ENCODE measurements around the gene ENPP1.

ENPP1 gene

GRCh38 chr6:131802347-131802746 lies 5.5 kb upstream of the ENPP1 start:
- TF ChIP-seq, protein P1, sequence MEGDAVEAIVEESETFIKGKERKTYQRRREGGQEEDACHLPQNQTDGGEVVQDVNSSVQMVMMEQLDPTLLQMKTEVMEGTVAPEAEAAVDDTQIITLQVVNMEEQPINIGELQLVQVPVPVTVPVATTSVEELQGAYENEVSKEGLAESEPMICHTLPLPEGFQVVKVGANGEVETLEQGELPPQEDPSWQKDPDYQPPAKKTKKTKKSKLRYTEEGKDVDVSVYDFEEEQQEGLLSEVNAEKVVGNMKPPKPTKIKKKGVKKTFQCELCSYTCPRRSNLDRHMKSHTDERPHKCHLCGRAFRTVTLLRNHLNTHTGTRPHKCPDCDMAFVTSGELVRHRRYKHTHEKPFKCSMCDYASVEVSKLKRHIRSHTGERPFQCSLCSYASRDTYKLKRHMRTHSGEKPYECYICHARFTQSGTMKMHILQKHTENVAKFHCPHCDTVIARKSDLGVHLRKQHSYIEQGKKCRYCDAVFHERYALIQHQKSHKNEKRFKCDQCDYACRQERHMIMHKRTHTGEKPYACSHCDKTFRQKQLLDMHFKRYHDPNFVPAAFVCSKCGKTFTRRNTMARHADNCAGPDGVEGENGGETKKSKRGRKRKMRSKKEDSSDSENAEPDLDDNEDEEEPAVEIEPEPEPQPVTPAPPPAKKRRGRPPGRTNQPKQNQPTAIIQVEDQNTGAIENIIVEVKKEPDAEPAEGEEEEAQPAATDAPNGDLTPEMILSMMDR (IDR thresholded peaks at IDR 0.05; ENCODE audit: low read depth, low read length) = no peak
- no peak for DNase-seq (ENCODE audit: extremely low read depth, low read depth)

GRCh38 chr6:131803007-131803769 lies 4.6 kb upstream of the ENPP1 start:
- DNase-seq (ENCODE audit: extremely low read depth, low read depth) = no peak
- TF ChIP-seq, protein P1 (IDR thresholded peaks at IDR 0.05; ENCODE audit: low read depth, low read length) = no peak

DNA sequence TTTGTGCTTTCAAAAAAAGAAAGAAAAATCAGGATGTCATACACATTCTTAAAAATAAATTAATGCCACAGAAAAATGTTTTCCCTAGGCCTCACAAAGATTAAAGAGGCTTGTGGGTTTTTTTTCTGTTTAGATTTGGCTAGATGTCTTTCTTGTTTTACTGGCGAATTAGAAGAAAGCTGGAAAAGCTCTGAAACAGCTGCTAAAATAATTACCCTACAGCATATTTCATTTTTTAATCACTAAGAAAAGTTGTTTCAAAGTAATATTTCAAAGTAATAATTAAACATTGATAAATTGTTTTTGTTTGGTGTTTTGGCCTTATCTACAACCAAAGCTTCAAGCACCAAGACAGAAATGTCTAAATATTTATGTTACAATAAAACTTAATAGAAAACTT lies 3.7 kb upstream of the ENPP1 start:
- TF ChIP-seq, protein P1 (IDR thresholded peaks at IDR 0.05; ENCODE audit: low read depth, low read length) = no peak
- DNase-seq (ENCODE audit: extremely low read depth, low read depth) = no peak

GRCh38 chr6:131807321-131807643 lies 538 bp upstream of the ENPP1 start:
- no peak for DNase-seq (ENCODE audit: extremely low read depth, low read depth)
- TF ChIP-seq, protein P1 (IDR thresholded peaks at IDR 0.05; ENCODE audit: low read depth, low read length) = no peak

DNA sequence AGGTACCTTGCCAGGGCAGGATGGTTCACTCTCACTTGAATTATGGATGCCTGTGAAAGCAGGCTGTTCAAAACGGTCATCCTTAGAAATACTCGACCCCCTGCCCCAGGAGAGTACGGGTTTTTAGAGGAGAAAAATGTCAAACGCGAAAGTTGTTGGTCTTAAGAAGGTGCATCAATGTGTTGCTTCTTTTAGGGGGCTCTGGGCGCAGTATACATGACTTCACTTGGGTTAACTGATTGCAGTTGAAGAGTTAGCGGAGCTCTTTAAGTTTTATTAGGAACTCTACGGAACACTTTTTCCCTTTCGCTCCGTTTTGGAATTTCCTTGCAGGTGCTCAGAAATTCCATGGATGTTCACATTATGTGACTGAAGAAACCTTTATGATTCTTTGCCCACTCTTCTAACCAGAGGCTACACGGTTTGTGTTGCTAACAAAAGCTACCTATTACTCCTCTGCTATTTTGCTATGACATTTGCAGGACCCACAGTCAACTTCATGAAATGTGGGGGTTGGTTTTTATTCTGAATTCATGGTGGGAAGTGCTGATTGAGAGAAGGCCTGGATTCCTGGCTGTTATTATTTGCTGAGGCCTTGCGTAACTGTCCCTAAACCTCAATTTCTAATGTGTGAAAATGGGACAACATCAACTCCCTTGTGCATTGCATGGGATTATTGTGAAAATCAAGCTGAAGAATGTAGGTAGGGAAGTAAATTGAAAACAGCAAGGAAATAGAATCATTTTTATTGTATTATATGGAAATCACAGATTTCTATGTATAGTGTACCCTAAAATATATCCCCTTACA lies 845 bp downstream of the ENPP1 start:
- TF ChIP-seq, protein P1 (IDR thresholded peaks at IDR 0.05; ENCODE audit: low read depth, low read length) = no peak
- no peak for DNase-seq (ENCODE audit: extremely low read depth, low read depth)

- no peak for DNase-seq (ENCODE audit: extremely low read depth, low read depth)
- TF ChIP-seq, protein P1 (IDR thresholded peaks at IDR 0.05; ENCODE audit: low read depth, low read length) = no peak
Measured at GRCh38 chr6:131811500-131811899, 3.7 kb downstream of the ENPP1 start.

DNA sequence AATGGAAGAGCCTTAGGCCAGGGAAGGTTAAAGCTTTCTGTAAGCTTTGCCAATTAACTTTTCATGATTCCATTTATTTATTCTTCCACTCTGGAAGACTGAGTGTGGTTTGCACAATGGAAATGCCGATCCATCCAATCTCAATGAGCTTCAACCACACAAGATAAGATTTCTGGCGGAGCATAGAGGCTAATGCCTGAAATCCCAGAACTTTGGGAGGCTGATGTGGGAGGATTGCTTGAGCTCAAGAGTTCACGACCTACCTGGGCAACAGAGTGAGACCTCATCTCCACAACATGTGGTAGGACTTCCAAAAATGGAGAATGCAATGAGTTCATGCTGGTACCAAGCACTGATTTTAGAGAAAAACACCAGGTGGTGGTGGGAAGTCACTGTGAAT lies 6.2 kb downstream of the ENPP1 start:
- TF ChIP-seq, protein P1 (IDR thresholded peaks at IDR 0.05; ENCODE audit: low read depth, low read length) = no peak
- DNase-seq (ENCODE audit: extremely low read depth, low read depth) = no peak
